GM12878 (cell line): Measurements from ENCODE around the gene HMGXB4. TPM values are rescaled to one million over a fixed set of nuclear protein-coding genes. Genes with fewer than 3 reads are reported as not detected.

Experiments used
- ATAC-seq: fragments of 200-7000 bp; cut with Tn5 transposase; 3 replicates; pipeline ENCODE4 v1.9.1; 2020; ENCODE audit warnings: mild to moderate bottlenecking, moderate library complexity
- BruUV-seq: library from RNA; stranded (reverse); fragments of 400-500 nt; replicated peaks from 2 replicates; lab custom pipeline; 2021; lab: Mats Ljungman, UMichigan
- CTCF ChIA-PET: fragments of 300-600 bp; sonication (Branson Sonifier 250); formaldehyde crosslinking; extraction: SDS; loops from one replicate; lab custom pipeline; 2021; ENCODE audit warnings: inconsistent platforms; lab: Yijun Ruan, JAX
- POLR2A ChIA-PET: fragments of 350-600 bp; formaldehyde crosslinking; extraction: SDS; loops from one replicate; lab custom pipeline; 2021; ENCODE audit warnings: inconsistent platforms; lab: Charles Lee
- RAD21 ChIA-PET: fragments of 300-600 bp; sonication (Branson Sonifier 250); formaldehyde crosslinking; loops from one replicate; lab custom pipeline; 2023; ENCODE audit warnings: antibody characterized with exemption; ENCODE audit not compliant: unreplicated experiment; lab: Charles Lee
- SMC1A ChIA-PET: fragments of 300-600 bp; sonication (Branson Sonifier 250); formaldehyde crosslinking; loops from one replicate; lab custom pipeline; 2023; ENCODE audit not compliant: unreplicated experiment, uncharacterized antibody; lab: Charles Lee
- DNase-seq: peaks from one replicate; pipeline ENCODE4 v3.0.0-alpha.2; 2011; ENCODE audit warnings: low read depth, low spot score
- FAIRE-seq: peaks from 3 replicates; lab custom pipeline; 2011; peaks lifted over from hg19 to GRCh38; lab: Jason Lieb, UNC
- H2AFZ ChIP-seq: 2 replicates; pipeline ENCODE4 v1.6.0; 2011; ENCODE audit warnings: low read depth, low read length, control low read depth; ENCODE audit not compliant: control insufficient read depth
- H3K27ac ChIP-seq: 2 replicates; pipeline ENCODE4 v1.5.1; 2011; ENCODE audit warnings: control low read depth; ENCODE audit not compliant: control insufficient read depth, insufficient read depth
- H3K27me3 ChIP-seq, 2 experiments: replicated peaks in 1 of 2; 2 replicates each; pipeline versions ENCODE4 v1.6.0 to v1.6.1; 2011; ENCODE audit warnings: low read length in 1 of 2; ENCODE audit not compliant: control insufficient read depth in 2 of 2, insufficient read depth in 2 of 2
- H3K36me3 ChIP-seq, 2 experiments: 2 replicates each; pipeline ENCODE4 v1.5.1; 2011; ENCODE audit warnings: low read length in 1 of 2; ENCODE audit not compliant: control insufficient read depth in 2 of 2, insufficient read depth in 2 of 2
- H3K4me1 ChIP-seq: 2 replicates; pipeline ENCODE4 v1.6.1; 2011; ENCODE audit warnings: mild to moderate bottlenecking, low read length, moderate library complexity, mixed read lengths; ENCODE audit not compliant: control insufficient read depth, insufficient read depth
- H3K4me2 ChIP-seq: 2 replicates; pipeline ENCODE4 v1.6.0; 2011; ENCODE audit warnings: control low read depth; ENCODE audit not compliant: control insufficient read depth, insufficient read depth
- H3K4me3 ChIP-seq: fragments of 200-600 bp; sonication (generic); 2 replicates; pipeline ENCODE4 v1.5.1; 2016
- H3K79me2 ChIP-seq: 2 replicates; pipeline ENCODE4 v1.6.0; 2011; ENCODE audit warnings: low read length; ENCODE audit not compliant: control insufficient read depth, insufficient read depth
- H3K9ac ChIP-seq: 2 replicates; pipeline ENCODE4 v1.8.0; 2011; ENCODE audit warnings: low read length, control low read depth, mixed read lengths; ENCODE audit not compliant: control insufficient read depth, insufficient read depth
- H3K9me3 ChIP-seq: replicated peaks from 3 replicates; pipeline ENCODE4 v1.5.1; 2011; ENCODE audit warnings: mild to moderate bottlenecking, low read length; ENCODE audit not compliant: control insufficient read depth, insufficient read depth
- H4K20me1 ChIP-seq: 2 replicates; pipeline ENCODE4 v1.6.0; 2011; ENCODE audit not compliant: control insufficient read depth, insufficient read depth
- BRCA1 ChIP-seq: IDR thresholded peaks from 2 replicates; pipeline ENCODE4 v1.6.1; 2011; ENCODE audit warnings: low read depth, low read length, improper control_type of control experiment
- CBFB ChIP-seq: IDR thresholded peaks from 2 replicates; pipeline ENCODE4 v1.6.1; 2016; ENCODE audit warnings: antibody characterized with exemption, low read depth
- CHD4 ChIP-seq: fragments of 200-600 bp; sonication (generic); IDR thresholded peaks from 2 replicates; pipeline ENCODE4 v1.6.1; 2016; ENCODE audit warnings: mild to moderate bottlenecking
- IRF5 ChIP-seq: fragments of 450-650 bp; IDR thresholded peaks from 2 replicates; pipeline ENCODE4 v1.6.1; 2017; ENCODE audit warnings: borderline replicate concordance
- MEF2B ChIP-seq: fragments of 450-650 bp; IDR thresholded peaks from 2 replicates; pipeline ENCODE4 v1.6.1; 2018; ENCODE audit warnings: mild to moderate bottlenecking, moderate library complexity; ENCODE audit not compliant: partially characterized antibody, poor library complexity, severe bottlenecking
- PBX3 ChIP-seq: IDR thresholded peaks from 2 replicates; pipeline ENCODE4 v1.6.1; 2011; ENCODE audit warnings: mild to moderate bottlenecking, low read depth, low read length, moderate library complexity; ENCODE audit not compliant: insufficient replicate concordance
- POLR2AphosphoS5 ChIP-seq: IDR thresholded peaks from 2 replicates; pipeline ENCODE4 v1.6.1; 2011; ENCODE audit warnings: mild to moderate bottlenecking, low read length, inconsistent platforms
- SPI1 ChIP-seq: IDR thresholded peaks from 2 replicates; pipeline ENCODE4 v1.6.1; 2011; ENCODE audit warnings: low read depth, mild to moderate bottlenecking, low read length, moderate library complexity, borderline replicate concordance; ENCODE audit not compliant: insufficient read depth
- STAT3 ChIP-seq: IDR thresholded peaks from 2 replicates; pipeline ENCODE4 v1.6.1; 2011; ENCODE audit warnings: low read depth, low read length, improper control_type of control experiment
- TARDBP ChIP-seq: IDR thresholded peaks from 2 replicates; pipeline ENCODE4 v1.6.1; 2016; ENCODE audit warnings: borderline replicate concordance
- YY1 ChIP-seq: IDR thresholded peaks from 2 replicates; pipeline ENCODE4 v1.6.1; 2011; ENCODE audit warnings: low read depth, mild to moderate bottlenecking, low read length
- ZZZ3 ChIP-seq: IDR thresholded peaks from 2 replicates; pipeline ENCODE4 v1.6.1; 2011; ENCODE audit warnings: low read depth; ENCODE audit not compliant: control insufficient read depth, insufficient read length
- WGBS: methylation state at CpG from one replicate; pipeline ENCODE4 v1.1.6; 2016; ENCODE audit warnings: low lambda C conversion rate; ENCODE audit not compliant: insufficient replicate concordance, insufficient coverage; ENCODE audit errors: missing lambda C conversion rate; 5-methylcytosine and 5-hydroxymethylcytosine counted together
- in situ Hi-C: fragments of 300-500 bp; cut with MboI; formaldehyde crosslinking; loops from 9 replicates; pipeline ENCODE4 v1.14.3; 2018; ENCODE audit warnings: mixed read lengths
- intact Hi-C: fragments of 100-400 bp; cut with micrococcal nuclease; formaldehyde crosslinking; loops from one replicate; pipeline ENCODE4 v1.14.2; 2022; ENCODE audit not compliant: unreplicated experiment
- polyA plus RNA-seq, 11 experiments: library from polyadenylated mRNA; depleted of rRNA in 4 of 11; unstranded in 6 of 11; stranded (reverse) in 5 of 11; fragments of >200 nt; fragmentation: Nextera tagmentation in 4 of 11; fragmentation: Illumina TruSeq in 1 of 11; extraction: Ambion mirVana in 4 of 11; extraction: Trizol in 1 of 11; gene quantifications; 1 replicate in 1 of 11; 2 replicates in 10 of 11; pipeline versions ENCODE4 v1.2.1 to v1.2.3, GENCODE V29; 2011 to 2016; ENCODE audit warnings: inconsistent platforms in 2 of 11, missing spikeins in 2 of 11, low read depth in 1 of 11
- total RNA-seq, 4 experiments: library from RNA; depleted of rRNA in 3 of 4; stranded (reverse); fragments of >200 nt in 3 of 4; fragmentation: Illumina TruSeq in 1 of 4; extraction: Trizol in 1 of 4; gene quantifications; 2 replicates each; pipeline versions ENCODE4 v1.2.1 to v1.2.3, GENCODE V29; 2013 to 2021

The HMGXB4 gene
- total and polyA plus RNA-seq, 10 of the 15 experiments (the other 5 are each of a cell fraction or from before 2014, with no cell fraction given), result 15.5 to 44.5 (median 24.9) TPM

GRCh38 chr22:35218079-35218478, 39.2 kb upstream of the HMGXB4 start:
- ChIA-PET CTCF (no interaction called here), RAD21 (no interaction called here), SMC1A (no interaction called here), POLR2A (no interaction called here)
- Histone ChIP-seq H3K9me3 (no peaks in the 10 kb centered on the region), H3K36me3 (peaks cover 0 to 3% of the 10 kb centered on the region in 2 experiments; a peak in 2 of 4 replicates), H4K20me1 (no peaks in the 10 kb centered on the region), H3K4me3 (no peak overlapping the region), H3K4me1 (no peaks in the 10 kb centered on the region), H3K27ac (no peak overlapping the region), H2AFZ (no peak overlapping the region), H3K4me2 (no peak overlapping the region), H3K27me3 (no peaks in the 10 kb centered on the region), H3K79me2 (no peaks in the 10 kb centered on the region), H3K9ac (no peak overlapping the region)
- no peak for FAIRE-seq
- no peak for ATAC-seq
- DNase-seq, result no peak
- TF ChIP-seq STAT3 (no peak), TARDBP (no peak), PBX3 (no peak)
- no TSS peak for BruUV-seq
- in situ Hi-C loops, result no loop called here
- intact Hi-C loops, result no loop called here

GRCh38 chr22:35219012-35219411, 38.3 kb upstream of the HMGXB4 start:
- no TSS peak for BruUV-seq
- Histone ChIP-seq H3K36me3 (peaks cover 0 to 2% of the 10 kb centered on the region in 2 experiments; a peak in 2 of 4 replicates), H3K27me3 (no peaks in the 10 kb centered on the region), H2AFZ (no peak overlapping the region), H3K79me2 (no peaks in the 10 kb centered on the region), H3K27ac (no peak overlapping the region), H4K20me1 (no peaks in the 10 kb centered on the region), H3K4me3 (no peak overlapping the region), H3K4me1 (no peaks in the 10 kb centered on the region)
- intact Hi-C loops, result no loop called here
- POLR2A ChIA-PET, result no interaction called here
- 10% methylated on average over 3 of the region's 3 CpGs for WGBS
- SMC1A ChIA-PET, result no interaction called here
- in situ Hi-C loops, result no loop called here
- RAD21 ChIA-PET, result no interaction called here
- no peak for FAIRE-seq
- TF ChIP-seq IRF5, result no peak
- TF ChIP-seq CBFB, result no peak
- TF ChIP-seq MEF2B, result no peak
- no peak for TF ChIP-seq ZZZ3
- no peak for TF ChIP-seq CHD4
- TF ChIP-seq SPI1, result no peak
- TF ChIP-seq YY1, result no peak
- no peak for TF ChIP-seq BRCA1
- TF ChIP-seq POLR2AphosphoS5, result no peak
- TF ChIP-seq, all 136 proteins: peak for 0
- Histone ChIP-seq H3K9ac (no peak overlapping the region), H3K4me2 (no peak overlapping the region), H3K9me3 (no peaks in the 10 kb centered on the region)
- CTCF ChIA-PET, result interaction anchor here (1.6 kb wide), 1 partner anchor 11 kb away, joined by 5 read pairs; no protein-coding TSS in a partner anchor
- DNase-seq (no peak), ATAC-seq (no peak)
